ENCODE results near the gene DMWD. TPM values are rescaled to one million over a fixed set of nuclear protein-coding genes. Genes with fewer than 3 reads are reported as not detected.

Gene DMWD
- polyA plus RNA-seq, 2 of the 4 experiments (the other 2 are of a cell fraction) = 17.1 to 31.3 TPM

DNA sequence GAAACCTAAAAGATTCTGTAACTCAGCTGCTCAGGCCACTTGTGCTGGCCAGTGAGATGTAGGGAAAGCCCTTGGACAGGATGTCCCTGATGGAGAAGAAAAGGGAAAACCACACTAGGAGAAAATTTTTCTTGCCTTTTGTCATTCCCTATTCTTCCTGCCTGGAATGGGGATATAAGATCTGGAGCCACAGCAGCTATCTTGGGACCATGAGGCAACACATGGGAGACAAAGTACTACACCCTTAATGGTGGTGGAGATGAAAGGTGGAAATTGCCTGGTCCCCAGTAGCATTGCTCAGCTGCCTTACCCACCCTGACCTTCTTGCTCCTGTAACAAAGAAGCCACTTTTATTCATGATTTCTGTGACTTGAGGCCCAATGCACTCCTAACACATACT, 13.1 kb upstream of the DMWD start:
- no peak for DNase-seq (ENCODE audit: low read depth in 1 of 2, low spot score in 1 of 2)
- H3K4me1 ChIP-seq = peaks cover 14% of the 10 kb centered on the region
- H3K4me3 ChIP-seq = no peak overlapping the region
- H3K9me3 ChIP-seq = no peaks in the 10 kb centered on the region
- POLR2A ChIA-PET = no interaction called here
- TF ChIP-seq GATA3 (IDR thresholded peaks at IDR 0.05; ENCODE audit: borderline replicate concordance) = no peak
- TF ChIP-seq RCOR1 (IDR thresholded peaks at IDR 0.05; ENCODE audit: low read depth, low read length) = 0 out of 2 replicates have a peak, but pooled peaks have one; percentile 48
- no peak for ATAC-seq
- no peak overlapping the region for H3K4me2 ChIP-seq
- H3K27ac ChIP-seq = no peak overlapping the region
- no peak for FAIRE-seq
- CTCF ChIA-PET = interaction anchor here (1.2 to 74.3 kb wide), 5 partner anchors 2 to 79 kb away, joined by 3 to 2204 read pairs (median 4); partner anchors contain the start of genes DMPK, DMWD, RSPH6A and SIX5

DNA sequence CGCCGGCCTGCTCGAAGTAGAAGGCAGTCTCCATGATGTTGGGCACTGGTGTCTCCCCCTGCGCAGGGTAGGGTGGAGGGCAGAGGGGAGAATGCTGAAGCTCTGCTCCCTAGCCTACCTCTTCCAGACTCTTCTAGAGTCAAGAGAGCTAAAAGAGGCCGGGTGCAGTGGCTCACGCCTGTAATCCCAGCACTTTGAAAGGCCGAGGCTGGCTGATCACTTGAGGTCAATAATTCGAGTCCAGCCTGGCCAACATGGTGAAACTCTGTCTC, 12.2 kb upstream of the DMWD start:
- no peak for DNase-seq (ENCODE audit: low read depth in 1 of 2, low spot score in 1 of 2)
- no peak for FAIRE-seq
- Histone ChIP-seq H3K9me3 (no peaks in the 10 kb centered on the region), H3K4me3 (no peak overlapping the region), H3K27ac (no peak overlapping the region), H3K4me2 (no peak overlapping the region), H3K4me1 (peaks cover 12% of the 10 kb centered on the region)
- ChIA-PET CTCF (interaction anchor here (1.2 to 74.3 kb wide), 5 partner anchors 3 to 80 kb away, joined by 3 to 2204 read pairs (median 4); partner anchors contain the start of genes DMPK, DMWD, FOXA3 and RSPH6A), POLR2A (no interaction called here)
- no peak for ATAC-seq
- TF ChIP-seq RAD21 (conservative IDR thresholded peaks at IDR 0.05 in 1 of 2, IDR thresholded peaks at IDR 0.05 in 1 of 2) (no peak), GATA3 (IDR thresholded peaks at IDR 0.05; ENCODE audit: borderline replicate concordance) (no peak), JUN (IDR thresholded peaks at IDR 0.05) (no peak), ZNF302 (CRISPR knock-in tag; IDR thresholded peaks at IDR 0.05) (no peak), CBX2 (IDR thresholded peaks at IDR 0.05; ENCODE audit: borderline replicate concordance, low read depth) (no peak)
- 80% methylated on average over 8 of the region's 8 CpGs for WGBS (ENCODE audit: missing lambda C conversion rate)

DNA sequence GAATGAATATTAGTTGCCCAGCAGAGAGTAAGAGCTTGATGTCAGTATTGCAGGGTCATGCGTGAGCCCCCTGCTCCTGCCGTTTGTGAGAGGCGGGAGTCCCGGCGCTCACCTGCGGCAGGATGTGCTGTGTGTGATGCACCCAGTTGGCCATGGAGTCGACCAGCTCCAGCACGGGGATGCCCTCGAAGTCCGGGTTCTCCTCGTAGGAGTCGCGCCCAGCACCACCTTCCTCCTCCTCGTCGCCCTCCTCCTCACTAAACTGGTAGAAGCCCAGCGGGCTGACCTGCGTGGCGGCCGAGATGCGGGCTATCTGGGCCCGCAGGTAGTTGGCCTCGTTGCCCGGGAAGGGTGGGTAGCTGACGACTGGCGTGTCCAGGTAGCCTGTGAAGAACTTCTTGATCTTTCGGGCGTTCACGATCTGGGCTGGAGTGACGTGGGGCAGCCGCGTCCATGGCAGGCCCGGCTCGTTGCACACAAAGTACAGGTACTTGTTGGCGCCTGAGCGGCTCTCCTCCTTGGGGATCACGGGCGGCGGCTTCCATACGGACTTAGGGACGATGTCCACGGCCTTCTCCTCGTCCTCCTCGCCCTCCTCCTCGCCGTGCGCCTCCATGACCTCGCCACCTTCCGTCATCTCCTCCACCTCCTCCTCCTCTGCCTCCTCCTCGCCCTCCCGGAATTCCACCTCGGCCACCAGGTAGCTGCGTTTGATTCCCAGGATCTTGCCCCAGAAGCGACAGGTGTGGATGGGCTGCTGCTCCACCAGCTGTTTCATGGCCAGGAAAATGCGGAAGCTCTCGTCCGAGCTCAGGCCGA, 11.7 kb upstream of the DMWD start:
- DNase-seq (ENCODE audit: low read depth in 1 of 2, low spot score in 1 of 2) (no peak), ATAC-seq (no peak), FAIRE-seq (no peak)
- Histone ChIP-seq H3K4me1 (peaks cover 12% of the 10 kb centered on the region), H3K4me3 (no peak overlapping the region), H3K4me2 (no peak overlapping the region), H3K9me3 (no peaks in the 10 kb centered on the region), H3K27ac (no peak overlapping the region)
- ChIA-PET POLR2A (interaction anchor here (0.6 kb wide), 1 partner anchor 13 kb away, joined by 7 read pairs; no protein-coding TSS in a partner anchor), CTCF (interaction anchor here (1.2 to 74.3 kb wide), 4 partner anchors 4 to 61 kb away, joined by 4 to 2204 read pairs (median 1104); partner anchors contain the start of genes DMPK, DMWD, FOXA3 and RSPH6A)
- TF ChIP-seq CHD4 (IDR thresholded peaks at IDR 0.05; ENCODE audit: borderline replicate concordance) (no peak), HOXA7 (CRISPR knock-in tag; IDR thresholded peaks at IDR 0.05) (no peak), EHF (CRISPR knock-in tag; IDR thresholded peaks at IDR 0.05) (no peak), FOXS1 (CRISPR knock-in tag; IDR thresholded peaks at IDR 0.05) (no peak), HDAC2 (IDR thresholded peaks at IDR 0.05) (no peak), ZFP36 (IDR thresholded peaks at IDR 0.05; ENCODE audit: borderline replicate concordance, partially characterized antibody) (no peak), JUN (IDR thresholded peaks at IDR 0.05) (no peak), HOXB13 (CRISPR knock-in tag; IDR thresholded peaks at IDR 0.05; ENCODE audit: low read depth) (no peak), RCOR1 (IDR thresholded peaks at IDR 0.05; ENCODE audit: low read depth, low read length) (no peak), KDM1A (IDR thresholded peaks at IDR 0.05; ENCODE audit: low read depth) (no peak), NPAS2 (CRISPR knock-in tag; IDR thresholded peaks at IDR 0.05; ENCODE audit: borderline replicate concordance) (no peak)
- TF ChIP-seq, protein P1, sequence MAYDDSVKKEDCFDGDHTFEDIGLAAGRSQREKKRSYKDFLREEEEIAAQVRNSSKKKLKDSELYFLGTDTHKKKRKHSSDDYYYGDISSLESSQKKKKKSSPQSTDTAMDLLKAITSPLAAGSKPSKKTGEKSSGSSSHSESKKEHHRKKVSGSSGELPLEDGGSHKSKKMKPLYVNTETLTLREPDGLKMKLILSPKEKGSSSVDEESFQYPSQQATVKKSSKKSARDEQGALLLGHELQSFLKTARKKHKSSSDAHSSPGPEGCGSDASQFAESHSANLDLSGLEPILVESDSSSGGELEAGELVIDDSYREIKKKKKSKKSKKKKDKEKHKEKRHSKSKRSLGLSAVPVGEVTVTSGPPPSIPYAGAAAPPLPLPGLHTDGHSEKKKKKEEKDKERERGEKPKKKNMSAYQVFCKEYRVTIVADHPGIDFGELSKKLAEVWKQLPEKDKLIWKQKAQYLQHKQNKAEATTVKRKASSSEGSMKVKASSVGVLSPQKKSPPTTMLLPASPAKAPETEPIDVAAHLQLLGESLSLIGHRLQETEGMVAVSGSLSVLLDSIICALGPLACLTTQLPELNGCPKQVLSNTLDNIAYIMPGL (CRISPR knock-in tag; IDR thresholded peaks at IDR 0.05; ENCODE audit: borderline replicate concordance) = no peak
- WGBS (ENCODE audit: missing lambda C conversion rate) = 88% methylated on average over 57 of the region's 57 CpGs

Data from A549 (cell line).